Adrenal gland (tissue), 5 donors: ENCODE results near the gene ADM5.

Source experiments
- POLR2A ChIP-seq, 2 donors: fragments of 450-650 bp; IDR thresholded peaks; one replicate each; pipeline ENCODE4 v1.6.1; 2017; ENCODE audit warnings: antibody characterized with exemption in 2 of 2, mild to moderate bottlenecking in 2 of 2, moderate library complexity in 1 of 2
- TF ChIP-seq, protein P1 (sequence below), 6 experiments: fragments of 450-650 bp in 4 of 6; fragments of 200-600 bp in 2 of 6; sonication (generic) in 1 of 6; IDR thresholded peaks; 1 replicate in 5 of 6; 2 replicates in 1 of 6; pipeline versions ENCODE4 v1.5.1 to v1.8.0; 2016 to 2021; ENCODE audit warnings: antibody characterized with exemption in 6 of 6, mild to moderate bottlenecking in 2 of 6, moderate library complexity in 1 of 6
- donor health status: DM: no; HTN: no; CAD: no.

DNA sequence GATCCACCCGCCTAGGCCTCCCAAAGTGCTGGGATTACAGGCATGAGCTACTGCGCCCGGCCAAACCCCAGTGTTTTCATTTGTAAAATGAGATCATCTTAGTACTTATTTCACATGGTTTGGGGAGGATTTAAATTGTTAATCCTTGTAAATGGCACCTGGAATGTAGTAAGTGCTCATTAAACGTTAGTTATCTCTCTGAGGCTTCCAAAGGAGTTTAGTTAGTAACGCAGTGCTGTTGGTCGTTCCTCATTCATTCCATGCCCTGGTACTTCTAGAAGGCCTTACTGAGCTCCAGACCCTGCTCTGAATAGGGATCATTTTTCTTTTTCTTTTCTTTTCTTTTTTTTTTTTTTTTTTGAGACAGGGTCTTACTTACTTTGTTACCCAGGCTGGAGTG lies 6.7 kb downstream of the ADM5 start:
- TF ChIP-seq POLR2A (IDR thresholded peaks at IDR 0.05) = no peak
- TF ChIP-seq, protein P1, sequence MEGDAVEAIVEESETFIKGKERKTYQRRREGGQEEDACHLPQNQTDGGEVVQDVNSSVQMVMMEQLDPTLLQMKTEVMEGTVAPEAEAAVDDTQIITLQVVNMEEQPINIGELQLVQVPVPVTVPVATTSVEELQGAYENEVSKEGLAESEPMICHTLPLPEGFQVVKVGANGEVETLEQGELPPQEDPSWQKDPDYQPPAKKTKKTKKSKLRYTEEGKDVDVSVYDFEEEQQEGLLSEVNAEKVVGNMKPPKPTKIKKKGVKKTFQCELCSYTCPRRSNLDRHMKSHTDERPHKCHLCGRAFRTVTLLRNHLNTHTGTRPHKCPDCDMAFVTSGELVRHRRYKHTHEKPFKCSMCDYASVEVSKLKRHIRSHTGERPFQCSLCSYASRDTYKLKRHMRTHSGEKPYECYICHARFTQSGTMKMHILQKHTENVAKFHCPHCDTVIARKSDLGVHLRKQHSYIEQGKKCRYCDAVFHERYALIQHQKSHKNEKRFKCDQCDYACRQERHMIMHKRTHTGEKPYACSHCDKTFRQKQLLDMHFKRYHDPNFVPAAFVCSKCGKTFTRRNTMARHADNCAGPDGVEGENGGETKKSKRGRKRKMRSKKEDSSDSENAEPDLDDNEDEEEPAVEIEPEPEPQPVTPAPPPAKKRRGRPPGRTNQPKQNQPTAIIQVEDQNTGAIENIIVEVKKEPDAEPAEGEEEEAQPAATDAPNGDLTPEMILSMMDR (IDR thresholded peaks at IDR 0.05) = no peak
